HUES6 (cell line): Measurements from ENCODE around the gene OXSR1.

Experiments used
- H3K27ac ChIP-seq: 2 replicates; pipeline ENCODE4 v1.7.0; 2013; ENCODE audit warnings: low read depth, mild to moderate bottlenecking, low read length, inconsistent platforms
- H3K27me3 ChIP-seq: 2 replicates; pipeline ENCODE4 v1.6.1; 2013; ENCODE audit warnings: low read length; ENCODE audit not compliant: control insufficient read depth, insufficient read depth
- H3K36me3 ChIP-seq: 2 replicates; pipeline ENCODE4 v1.6.1; 2013; ENCODE audit warnings: low read length; ENCODE audit not compliant: control insufficient read depth, insufficient read depth
- H3K4me1 ChIP-seq: 2 replicates; pipeline ENCODE4 v1.6.1; 2013; ENCODE audit warnings: low read length; ENCODE audit not compliant: control insufficient read depth, insufficient read depth
- H3K4me3 ChIP-seq: 2 replicates; pipeline ENCODE4 v1.5.1; 2013; ENCODE audit warnings: low read depth, low read length
- H3K9ac ChIP-seq: one replicate; pipeline ENCODE4 v1.6.1; 2013; ENCODE audit warnings: mild to moderate bottlenecking, low read length
- H3K9me3 ChIP-seq: 2 replicates; pipeline ENCODE4 v1.6.1; 2013; ENCODE audit warnings: low read depth, low read length; ENCODE audit not compliant: control insufficient read depth, insufficient read depth

OXSR1 gene

GRCh38 chr3:38164952-38165721 lies at the start of gene OXSR1:
TSS of gene OXSR1 (plus strand) at chr3:38165537. CDS start at chr3:38165877, 340 bp downstream.
- Histone ChIP-seq H3K4me3 (peak within 1 kb of the TSS; percentile 72), H3K4me1 (peaks cover 7% of the 10 kb centered on the region; the same call in 1 of the 2 replicates), H3K27me3 (no peaks in the 10 kb centered on the region), H3K27ac (peak within 1 kb of the TSS; percentile 93), H3K9me3 (no peaks in the 10 kb centered on the region), H3K9ac (peak within 1 kb of the TSS; percentile 91), H3K36me3 (no peaks in the 10 kb centered on the region)

- no peak overlapping the region for H3K9ac ChIP-seq
- H3K27ac ChIP-seq: no peak overlapping the region
- H3K9me3 ChIP-seq: no peaks in the 10 kb centered on the region; the same call in 1 of the 2 replicates
- no peaks in the 10 kb centered on the region for H3K27me3 ChIP-seq
- no peak overlapping the region for H3K4me3 ChIP-seq
- peaks cover 7% of the 10 kb centered on the region; the same call in 1 of the 2 replicates for H3K36me3 ChIP-seq
- no peaks in the 10 kb centered on the region for H3K4me1 ChIP-seq
These were observed 49.5 kb upstream of the OXSR1 start for GRCh38 chr3:38115645-38116427.

GRCh38 chr3:38116471-38117162 lies 48.7 kb upstream of the OXSR1 start:
- H3K4me1 ChIP-seq: no peaks in the 10 kb centered on the region
- H3K9ac ChIP-seq: no peak overlapping the region
- peaks cover 14% of the 10 kb centered on the region for H3K36me3 ChIP-seq
- no peaks in the 10 kb centered on the region for H3K27me3 ChIP-seq
- H3K27ac ChIP-seq: no peak overlapping the region
- no peaks in the 10 kb centered on the region; the same call in 1 of the 2 replicates for H3K9me3 ChIP-seq
- no peak overlapping the region for H3K4me3 ChIP-seq

GRCh38 chr3:38117163-38117716 lies 48.1 kb upstream of the OXSR1 start:
- no peaks in the 10 kb centered on the region; the same call in 1 of the 2 replicates for H3K9me3 ChIP-seq
- H3K36me3 ChIP-seq: peaks cover 20% of the 10 kb centered on the region
- H3K27ac ChIP-seq: no peak overlapping the region
- no peaks in the 10 kb centered on the region for H3K4me1 ChIP-seq
- no peak overlapping the region for H3K4me3 ChIP-seq
- H3K9ac ChIP-seq: no peak overlapping the region
- H3K27me3 ChIP-seq: no peaks in the 10 kb centered on the region

- Histone ChIP-seq H3K4me3 (no peak overlapping the region), H3K4me1 (no peaks in the 10 kb centered on the region), H3K9me3 (no peaks in the 10 kb centered on the region; the same call in 1 of the 2 replicates), H3K36me3 (peaks cover 27% of the 10 kb centered on the region), H3K27me3 (no peaks in the 10 kb centered on the region), H3K27ac (no peak overlapping the region), H3K9ac (no peak overlapping the region)
These were observed 47.5 kb upstream of the OXSR1 start for GRCh38 chr3:38117748-38118420.

- H3K27me3 ChIP-seq: no peaks in the 10 kb centered on the region
- H3K9ac ChIP-seq: no peak overlapping the region
- no peaks in the 10 kb centered on the region for H3K4me1 ChIP-seq
- no peak overlapping the region for H3K4me3 ChIP-seq
- no peak overlapping the region for H3K27ac ChIP-seq
- H3K36me3 ChIP-seq: peaks cover 32% of the 10 kb centered on the region
- no peaks in the 10 kb centered on the region; the same call in 1 of the 2 replicates for H3K9me3 ChIP-seq
These were observed 46.7 kb upstream of the OXSR1 start for GRCh38 chr3:38118421-38119247.

GRCh38 chr3:38119248-38119544 lies 46.1 kb upstream of the OXSR1 start:
- H3K4me3 ChIP-seq: no peak overlapping the region
- no peaks in the 10 kb centered on the region for H3K27me3 ChIP-seq
- peaks cover 38% of the 10 kb centered on the region for H3K36me3 ChIP-seq
- no peak overlapping the region for H3K27ac ChIP-seq
- no peaks in the 10 kb centered on the region; the same call in 1 of the 2 replicates for H3K9me3 ChIP-seq
- no peak overlapping the region for H3K9ac ChIP-seq
- H3K4me1 ChIP-seq: no peaks in the 10 kb centered on the region

- Histone ChIP-seq H3K27me3 (no peaks in the 10 kb centered on the region), H3K27ac (no peak overlapping the region), H3K9ac (no peak overlapping the region), H3K4me1 (no peaks in the 10 kb centered on the region), H3K4me3 (no peak overlapping the region), H3K9me3 (no peaks in the 10 kb centered on the region; the same call in 1 of the 2 replicates), H3K36me3 (peaks cover 46% of the 10 kb centered on the region)
These were observed 45.3 kb upstream of the OXSR1 start for GRCh38 chr3:38119821-38120692.

GRCh38 chr3:38120693-38121450 lies 44.5 kb upstream of the OXSR1 start:
- Histone ChIP-seq H3K27me3 (no peaks in the 10 kb centered on the region), H3K4me1 (no peaks in the 10 kb centered on the region), H3K9me3 (no peaks in the 10 kb centered on the region; the same call in 1 of the 2 replicates), H3K36me3 (peaks cover 54% of the 10 kb centered on the region), H3K4me3 (no peak overlapping the region), H3K27ac (no peak overlapping the region), H3K9ac (no peak overlapping the region)
